HepG2 (cell line): ENCODE measurements around the gene COL5A1. TPM values are rescaled to one million over a fixed set of nuclear protein-coding genes. Genes with fewer than 3 reads are reported as not detected.

Experiments
- ATAC-seq: fragments of 200-7000 bp; cut with Tn5 transposase; 3 replicates; pipeline ENCODE4 v1.9.1; 2020; ENCODE audit warnings: mild to moderate bottlenecking, moderate library complexity
- BruUV-seq: library from RNA; stranded (reverse); fragments of 400-500 nt; replicated peaks from 2 replicates; lab custom pipeline; 2021; lab: Mats Ljungman, UMichigan
- CTCF ChIA-PET: fragments of 300-600 bp; formaldehyde crosslinking; extraction: SDS; loops from one replicate; lab custom pipeline; 2021; ENCODE audit warnings: low total read pairs, inconsistent platforms, low intra/inter-chr PET ratio; lab: Yijun Ruan, JAX
- POLR2A ChIA-PET: fragments of 350-600 bp; sonication (Branson Sonifier 250); formaldehyde crosslinking; loops from one replicate; lab custom pipeline; 2020; ENCODE audit warnings: antibody characterized with exemption, inconsistent platforms; lab: Yijun Ruan, JAX
- DNase-seq: peaks from one replicate; pipeline ENCODE4 v3.0.0-alpha.2; 2015; ENCODE audit warnings: low spot score
- FAIRE-seq: peaks from 3 replicates; lab custom pipeline; 2011; peaks lifted over from hg19 to GRCh38; lab: Jason Lieb, UNC
- H2AFZ ChIP-seq: one replicate; pipeline ENCODE4 v1.6.1; 2011; ENCODE audit warnings: low read length, inconsistent platforms
- H3K27ac ChIP-seq: fragments of 300-600 bp; 3 replicates; pipeline ENCODE4 v1.8.0; 2011; ENCODE audit warnings: mixed run types, mild to moderate bottlenecking, mixed read lengths, low read length, inconsistent platforms; ENCODE audit not compliant: insufficient read depth; ENCODE audit errors: extremely low read length
- H3K27me3 ChIP-seq, 2 experiments: fragments of 200-600 bp in 1 of 2; 2 replicates in 1 of 2; 3 replicates in 1 of 2; pipeline versions ENCODE4 v1.6.0 to v1.8.0; 2011; ENCODE audit warnings: low read length in 2 of 2, mild to moderate bottlenecking in 2 of 2, moderate library complexity in 2 of 2, inconsistent platforms in 1 of 2; ENCODE audit not compliant: insufficient read depth in 2 of 2, control insufficient read depth in 1 of 2
- H3K36me3 ChIP-seq, 2 experiments: fragments of 200-600 bp in 1 of 2; replicated peaks in 1 of 2; 2 replicates in 1 of 2; 3 replicates in 1 of 2; pipeline versions ENCODE4 v1.5.1 to v1.8.0; 2011; ENCODE audit warnings: low read length in 2 of 2, inconsistent platforms in 1 of 2; ENCODE audit not compliant: insufficient read depth in 2 of 2, control insufficient read depth in 1 of 2
- H3K4me1 ChIP-seq: 2 replicates; pipeline ENCODE4 v1.5.1; 2012; ENCODE audit warnings: low read length, inconsistent platforms; ENCODE audit not compliant: insufficient read depth
- H3K4me2 ChIP-seq: 2 replicates; pipeline ENCODE4 v1.6.0; 2011; ENCODE audit warnings: low read depth, low read length, inconsistent platforms
- H3K4me3 ChIP-seq, 3 experiments: fragments of 200-600 bp in 1 of 3; sonication (generic), shearing (Covaris generic) in 1 of 3; replicated peaks in 1 of 3; 2 replicates each; pipeline ENCODE4 v1.5.1; 2011 to 2016; ENCODE audit warnings: low read length in 3 of 3, inconsistent platforms in 2 of 3, low read depth in 2 of 3, mild to moderate bottlenecking in 2 of 3, control low read depth in 1 of 3, mixed read lengths in 1 of 3; ENCODE audit not compliant: insufficient read depth in 1 of 3
- H3K79me2 ChIP-seq: one replicate; pipeline ENCODE4 v1.6.1; 2011; ENCODE audit warnings: low read length, inconsistent platforms; ENCODE audit not compliant: insufficient read depth
- H3K9ac ChIP-seq: 2 replicates; pipeline ENCODE4 v1.6.0; 2011; ENCODE audit warnings: mild to moderate bottlenecking, low read depth, low read length, inconsistent platforms; ENCODE audit not compliant: insufficient read depth
- H3K9me3 ChIP-seq: 2 replicates; pipeline ENCODE4 v1.5.1; 2012; ENCODE audit warnings: mild to moderate bottlenecking, low read length
- H4K20me1 ChIP-seq: 2 replicates; pipeline ENCODE4 v1.6.0; 2011; ENCODE audit warnings: inconsistent platforms, mild to moderate bottlenecking, low read length, moderate library complexity; ENCODE audit not compliant: insufficient read depth
- MAZ ChIP-seq, 2 experiments: sonication (generic) in 1 of 2; formaldehyde crosslinking in 1 of 2; IDR thresholded peaks; 2 replicates each; pipeline versions ENCODE4 v1.5.0 to v1.6.1; 2012 to 2020; ENCODE audit warnings: low read depth in 2 of 2, mild to moderate bottlenecking in 2 of 2, borderline replicate concordance in 1 of 2, improper control_type of control experiment in 1 of 2, low read length in 1 of 2, missing genetic modification reagents in 1 of 2, moderate library complexity in 1 of 2
- NFATC3 ChIP-seq: sonication (generic); formaldehyde crosslinking; IDR thresholded peaks from 2 replicates; pipeline ENCODE4 v1.5.1; 2020; ENCODE audit warnings: mild to moderate bottlenecking, missing genetic modification reagents
- NFKBIZ ChIP-seq: IDR thresholded peaks from 2 replicates; pipeline ENCODE4 v1.6.1; 2018; ENCODE audit warnings: missing genetic modification reagents, missing compliant biosample characterization
- NKX3-1 ChIP-seq: sonication (generic); formaldehyde crosslinking; IDR thresholded peaks from 2 replicates; pipeline ENCODE4 v1.5.0; 2020; ENCODE audit warnings: missing genetic modification reagents
- RAD21 ChIP-seq: fragments of 450-650 bp; formaldehyde crosslinking; IDR thresholded peaks from 2 replicates; pipeline ENCODE4 v1.5.0; 2020; ENCODE audit warnings: mild to moderate bottlenecking
- SIX1 ChIP-seq: sonication (generic); formaldehyde crosslinking; IDR thresholded peaks from 2 replicates; pipeline ENCODE4 v1.4.0; 2020; ENCODE audit warnings: missing genetic modification reagents, borderline replicate concordance
- THAP11 ChIP-seq: IDR thresholded peaks from 2 replicates; pipeline ENCODE4 v1.6.1; 2016; ENCODE audit warnings: missing biosample characterization, missing genetic modification reagents
- ZNF567 ChIP-seq: sonication (generic); formaldehyde crosslinking; IDR thresholded peaks from 2 replicates; pipeline ENCODE4 v1.8.1; 2023; ENCODE audit warnings: mild to moderate bottlenecking, missing genetic modification reagents, borderline replicate concordance
- ZNF577 ChIP-seq: sonication (generic); formaldehyde crosslinking; IDR thresholded peaks from 2 replicates; pipeline ENCODE4 v1.4.0; 2020; ENCODE audit warnings: mild to moderate bottlenecking, low read depth, missing genetic modification reagents, borderline replicate concordance
- WGBS: methylation state at CpG from one replicate; pipeline ENCODE4 v1.1.6; 2017; ENCODE audit warnings: low lambda C conversion rate; 5-methylcytosine and 5-hydroxymethylcytosine counted together
- in situ Hi-C: cut with HindIII; loops from 2 replicates; pipeline ENCODE4 v1.10.0; 2017; ENCODE audit warnings: low pct_unique_long_range_greater_than_20kb; ENCODE audit not compliant: extremely low pct_ligation_motif_present
- intact Hi-C: fragments of 100-400 bp; cut with micrococcal nuclease; formaldehyde crosslinking; loops from one replicate; pipeline ENCODE4 v1.10.0; 2022; ENCODE audit not compliant: unreplicated experiment
- polyA plus RNA-seq, 8 experiments: library from polyadenylated mRNA; depleted of rRNA in 3 of 8; stranded (reverse) in 7 of 8; unstranded in 1 of 8; fragments of >200 nt; fragmentation: Illumina TruSeq in 4 of 8; extraction: Trizol in 4 of 8; gene quantifications; 2 replicates each; pipeline versions ENCODE4 v1.2.1 to v1.2.3, GENCODE V29; 2011 to 2016; ENCODE audit warnings: low read depth in 4 of 8, missing spikeins in 1 of 8, mixed read lengths in 1 of 8; ENCODE audit not compliant: insufficient read depth in 1 of 8
- total RNA-seq, 5 experiments: library from RNA; depleted of rRNA; stranded (reverse); fragments of >200 nt; fragmentation: Illumina TruSeq; extraction: Trizol; gene quantifications; 2 replicates each; pipeline ENCODE4 v1.2.3, GENCODE V29; 2016; ENCODE audit warnings: low read depth in 1 of 5
- TF ChIP-seq, protein P1 (sequence below), 2 experiments: fragments of 450-650 bp in 1 of 2; sonication (generic) in 1 of 2; formaldehyde crosslinking; IDR thresholded peaks; 2 replicates each; pipeline versions ENCODE4 v1.5.0 to v1.8.0; 2020 to 2022; ENCODE audit warnings: mild to moderate bottlenecking in 1 of 2, missing genetic modification reagents in 1 of 2

Gene COL5A1
- total and polyA plus RNA-seq, 2 of the 13 experiments (the other 11 are each of a cell fraction or from before 2014, with no cell fraction given): not detected

DNA sequence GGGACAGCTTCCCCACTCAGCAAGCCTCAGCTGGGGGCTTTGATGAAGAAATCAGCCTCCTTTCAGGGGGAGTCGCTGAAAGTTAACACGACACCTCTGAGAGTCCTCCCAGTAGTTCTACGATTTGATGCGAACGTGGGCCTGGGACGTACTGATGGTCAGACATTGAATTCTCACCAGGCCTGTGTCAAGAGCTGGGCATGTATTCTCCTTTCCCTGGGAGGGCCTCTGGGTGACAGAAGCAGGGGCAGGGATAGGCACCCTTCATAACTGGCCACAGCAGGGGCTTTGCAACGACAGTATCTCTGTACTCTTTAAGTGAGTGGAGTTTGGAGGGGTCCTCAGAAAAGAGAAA is 15.6 kb upstream of the COL5A1 start:
- Histone ChIP-seq H3K27me3 (peaks cover 11 to 89% of the 10 kb centered on the region in 2 experiments; a peak in 4 of 5 replicates), H3K36me3 (no peaks in the 10 kb centered on the region), H3K27ac (no peak overlapping the region), H2AFZ (no peak overlapping the region), H3K4me2 (no peak overlapping the region), H3K79me2 (no peaks in the 10 kb centered on the region), H3K9me3 (no peaks in the 10 kb centered on the region), H3K4me1 (no peaks in the 10 kb centered on the region), H4K20me1 (peaks cover 3% of the 10 kb centered on the region), H3K4me3 (no peak overlapping the region), H3K9ac (no peak overlapping the region)
- intact Hi-C loops: no loop called here
- FAIRE-seq: no peak
- CTCF ChIA-PET: no interaction called here
- in situ Hi-C loops: no loop called here
- POLR2A ChIA-PET: no interaction called here
- WGBS: 49% methylated on average over 7 of the region's 7 CpGs
- TF ChIP-seq NKX3-1 (no peak), RAD21 (no peak), THAP11 (CRISPR knock-in tag) (no peak), MAZ (IDR thresholded peaks at IDR 0.05; ENCODE audit: borderline replicate concordance, low read depth, low read length) (no peak), MAZ (CRISPR knock-in tag; IDR thresholded peaks at IDR 0.05; ENCODE audit: low read depth) (no peak), NFKBIZ (CRISPR knock-in tag) (no peak), NFATC3 (no peak), ZNF567 (CRISPR knock-in tag) (no peak), ZNF577 (no peak), SIX1 (CRISPR knock-in tag) (no peak)
- TF ChIP-seq, protein P1, sequence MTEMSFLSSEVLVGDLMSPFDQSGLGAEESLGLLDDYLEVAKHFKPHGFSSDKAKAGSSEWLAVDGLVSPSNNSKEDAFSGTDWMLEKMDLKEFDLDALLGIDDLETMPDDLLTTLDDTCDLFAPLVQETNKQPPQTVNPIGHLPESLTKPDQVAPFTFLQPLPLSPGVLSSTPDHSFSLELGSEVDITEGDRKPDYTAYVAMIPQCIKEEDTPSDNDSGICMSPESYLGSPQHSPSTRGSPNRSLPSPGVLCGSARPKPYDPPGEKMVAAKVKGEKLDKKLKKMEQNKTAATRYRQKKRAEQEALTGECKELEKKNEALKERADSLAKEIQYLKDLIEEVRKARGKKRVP (CRISPR knock-in tag; IDR thresholded peaks at IDR 0.05): no peak
- no peak for DNase-seq
- ATAC-seq: no peak
- BruUV-seq: no TSS peak
